ENCODE measurements around the gene KCNJ6. TPM values are rescaled to one million over a fixed set of nuclear protein-coding genes. Genes with fewer than 3 reads are reported as not detected.

KCNJ6 gene
- total and polyA plus RNA-seq, 2 experiments from 2014 or later: 0.07 to 0.46 TPM

DNA sequence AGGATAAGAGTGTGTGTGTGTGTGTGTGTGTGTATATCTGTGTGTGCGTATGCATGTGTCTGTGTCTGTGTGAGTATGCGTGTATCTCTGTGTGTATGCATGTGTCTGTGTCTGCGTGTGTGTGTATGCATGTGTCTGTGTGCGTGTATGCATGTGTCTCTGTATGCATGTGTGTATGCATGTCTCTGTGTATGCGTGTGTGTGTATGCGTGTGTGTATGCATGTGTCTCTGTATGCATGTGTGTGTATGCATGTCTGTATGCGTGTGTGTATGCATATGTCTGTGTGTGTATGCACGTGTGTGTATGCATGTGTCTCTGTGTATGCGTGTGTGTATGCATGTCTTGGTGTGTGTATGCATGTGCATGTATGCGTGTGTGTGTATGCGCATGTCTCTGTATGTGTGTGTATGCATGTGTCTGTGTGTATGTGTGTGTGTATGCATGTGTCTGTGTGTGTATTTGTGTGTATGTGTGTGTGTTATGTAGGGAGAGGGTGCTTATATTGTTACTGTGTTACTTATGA is 301.8 kb downstream of the KCNJ6 start:
- no peaks in the 10 kb centered on the region for H3K9me2 ChIP-seq (replicated peaks; ENCODE audit: insufficient read depth)
- H3K36me3 ChIP-seq (replicated peaks; ENCODE audit: insufficient read depth, low read depth): no peaks in the 10 kb centered on the region
- DNase-seq (ENCODE audit: low spot score): no peak
- 68% methylated on average over 11 of the region's 11 CpGs for WGBS (ENCODE audit: low lambda C conversion rate, missing lambda C conversion rate)
- no peaks in the 10 kb centered on the region for H3K27me3 ChIP-seq
- H3K79me2 ChIP-seq: no peaks in the 10 kb centered on the region
- H3K4me2 ChIP-seq: no peak overlapping the region
- no peak overlapping the region for H3K27ac ChIP-seq
- no peaks in the 10 kb centered on the region for H4K20me1 ChIP-seq (ENCODE audit: insufficient read depth, poor library complexity, severe bottlenecking)
- no peak for TF ChIP-seq EZH2 (IDR thresholded peaks at IDR 0.05; ENCODE audit: borderline replicate concordance)
- TF ChIP-seq, protein P1, sequence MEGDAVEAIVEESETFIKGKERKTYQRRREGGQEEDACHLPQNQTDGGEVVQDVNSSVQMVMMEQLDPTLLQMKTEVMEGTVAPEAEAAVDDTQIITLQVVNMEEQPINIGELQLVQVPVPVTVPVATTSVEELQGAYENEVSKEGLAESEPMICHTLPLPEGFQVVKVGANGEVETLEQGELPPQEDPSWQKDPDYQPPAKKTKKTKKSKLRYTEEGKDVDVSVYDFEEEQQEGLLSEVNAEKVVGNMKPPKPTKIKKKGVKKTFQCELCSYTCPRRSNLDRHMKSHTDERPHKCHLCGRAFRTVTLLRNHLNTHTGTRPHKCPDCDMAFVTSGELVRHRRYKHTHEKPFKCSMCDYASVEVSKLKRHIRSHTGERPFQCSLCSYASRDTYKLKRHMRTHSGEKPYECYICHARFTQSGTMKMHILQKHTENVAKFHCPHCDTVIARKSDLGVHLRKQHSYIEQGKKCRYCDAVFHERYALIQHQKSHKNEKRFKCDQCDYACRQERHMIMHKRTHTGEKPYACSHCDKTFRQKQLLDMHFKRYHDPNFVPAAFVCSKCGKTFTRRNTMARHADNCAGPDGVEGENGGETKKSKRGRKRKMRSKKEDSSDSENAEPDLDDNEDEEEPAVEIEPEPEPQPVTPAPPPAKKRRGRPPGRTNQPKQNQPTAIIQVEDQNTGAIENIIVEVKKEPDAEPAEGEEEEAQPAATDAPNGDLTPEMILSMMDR (IDR thresholded peaks at IDR 0.05; ENCODE audit: poor library complexity): no peak
- no peak for TF ChIP-seq EZH2phosphoT487 (IDR thresholded peaks at IDR 0.05; ENCODE audit: low read depth, severe bottlenecking, unreplicated experiment)
- no peak overlapping the region for H3K4me3 ChIP-seq
- H2AFZ ChIP-seq: no peak overlapping the region
- H3K9me3 ChIP-seq (ENCODE audit: low read depth): no peaks in the 10 kb centered on the region
- H3K4me1 ChIP-seq (ENCODE audit: insufficient read depth): no peaks in the 10 kb centered on the region

DNA sequence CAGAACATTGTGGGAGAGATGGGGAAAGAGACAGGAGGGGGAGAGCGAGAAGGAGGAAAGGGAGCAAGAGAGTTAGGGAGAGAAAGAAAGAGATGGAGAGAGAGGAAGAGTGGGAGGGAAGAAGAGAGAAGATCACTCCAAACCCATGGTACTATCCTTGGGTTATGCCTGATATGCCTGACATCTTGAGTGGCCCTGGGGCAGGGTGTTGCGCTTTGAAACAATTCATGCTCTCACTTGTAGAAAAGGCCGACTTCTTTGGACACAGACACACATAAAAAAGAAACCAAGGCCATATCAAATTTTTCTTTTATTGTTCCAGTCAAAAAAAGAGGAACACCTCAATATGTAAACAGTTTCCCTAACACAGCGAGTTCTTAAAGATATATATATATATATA is 309.2 kb downstream of the KCNJ6 start:
- no peak overlapping the region for H2AFZ ChIP-seq
- H4K20me1 ChIP-seq (ENCODE audit: insufficient read depth, poor library complexity, severe bottlenecking): no peaks in the 10 kb centered on the region
- no peaks in the 10 kb centered on the region for H3K36me3 ChIP-seq (replicated peaks; ENCODE audit: insufficient read depth, low read depth)
- no peaks in the 10 kb centered on the region for H3K9me3 ChIP-seq (ENCODE audit: low read depth)
- WGBS (ENCODE audit: low lambda C conversion rate, missing lambda C conversion rate): 98% methylated on average over 4 of the region's 4 CpGs
- no peaks in the 10 kb centered on the region for H3K79me2 ChIP-seq
- no peak for DNase-seq (ENCODE audit: low spot score)
- H3K27me3 ChIP-seq: no peaks in the 10 kb centered on the region
- TF ChIP-seq EZH2 (IDR thresholded peaks at IDR 0.05; ENCODE audit: borderline replicate concordance) (no peak), EZH2phosphoT487 (IDR thresholded peaks at IDR 0.05; ENCODE audit: low read depth, severe bottlenecking, unreplicated experiment) (no peak)
- TF ChIP-seq, protein P1 (IDR thresholded peaks at IDR 0.05; ENCODE audit: poor library complexity): no peak
- no peak overlapping the region for H3K4me3 ChIP-seq
- H3K4me1 ChIP-seq (ENCODE audit: insufficient read depth): no peaks in the 10 kb centered on the region
- no peak overlapping the region for H3K27ac ChIP-seq
- no peaks in the 10 kb centered on the region for H3K9me2 ChIP-seq (replicated peaks; ENCODE audit: insufficient read depth)
- H3K4me2 ChIP-seq: no peak overlapping the region

DNA sequence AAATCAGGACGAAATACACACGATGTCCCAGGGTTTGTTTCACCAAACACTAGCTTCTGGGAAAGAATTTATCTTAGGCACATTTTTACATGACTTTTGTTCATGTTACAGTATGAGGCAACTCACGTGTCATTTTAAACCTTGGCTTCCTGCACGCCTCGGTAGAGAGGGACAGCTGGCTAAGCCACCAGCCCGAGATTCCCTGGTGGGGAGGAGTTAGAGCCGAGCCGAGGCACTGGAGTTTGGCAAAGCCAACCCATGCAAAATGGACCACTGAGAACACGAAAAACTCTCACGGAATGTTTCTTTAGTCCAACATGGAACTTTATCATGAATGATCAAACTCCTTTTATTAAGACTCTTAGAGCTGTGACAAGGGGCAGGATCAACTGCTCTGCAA is 309.7 kb downstream of the KCNJ6 start:
- no peak overlapping the region for H3K27ac ChIP-seq
- DNase-seq (ENCODE audit: low spot score): no peak
- no peaks in the 10 kb centered on the region for H3K79me2 ChIP-seq
- no peak for TF ChIP-seq EZH2phosphoT487 (IDR thresholded peaks at IDR 0.05; ENCODE audit: low read depth, severe bottlenecking, unreplicated experiment)
- TF ChIP-seq, protein P1 (IDR thresholded peaks at IDR 0.05; ENCODE audit: poor library complexity): no peak
- no peak for TF ChIP-seq EZH2 (IDR thresholded peaks at IDR 0.05; ENCODE audit: borderline replicate concordance)
- H3K9me2 ChIP-seq (replicated peaks; ENCODE audit: insufficient read depth): no peaks in the 10 kb centered on the region
- H4K20me1 ChIP-seq (ENCODE audit: insufficient read depth, poor library complexity, severe bottlenecking): no peaks in the 10 kb centered on the region
- no peaks in the 10 kb centered on the region for H3K9me3 ChIP-seq (ENCODE audit: low read depth)
- H3K4me1 ChIP-seq (ENCODE audit: insufficient read depth): no peaks in the 10 kb centered on the region
- H3K27me3 ChIP-seq: no peaks in the 10 kb centered on the region
- no peaks in the 10 kb centered on the region for H3K36me3 ChIP-seq (replicated peaks; ENCODE audit: insufficient read depth, low read depth)
- no peak overlapping the region for H3K4me2 ChIP-seq
- H2AFZ ChIP-seq: no peak overlapping the region
- H3K4me3 ChIP-seq: no peak overlapping the region
- WGBS (ENCODE audit: low lambda C conversion rate, missing lambda C conversion rate): 88% methylated on average over 10 of the region's 10 CpGs

DNA sequence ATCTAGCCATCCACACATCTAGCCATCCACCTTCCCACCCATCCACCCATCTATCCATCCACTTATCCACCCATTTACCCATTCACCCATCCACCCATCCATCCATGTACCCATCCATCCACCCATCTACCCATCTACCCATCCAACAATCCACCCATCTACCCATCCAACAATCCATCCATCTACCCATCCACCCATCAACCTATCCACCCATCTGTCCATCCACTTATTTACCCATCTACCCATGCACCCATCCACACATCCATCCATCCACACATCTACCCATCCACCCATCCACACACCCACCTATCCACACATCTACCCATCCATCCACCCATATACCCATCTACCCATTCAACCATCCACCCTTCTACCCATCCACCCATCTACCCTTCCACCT is 311.3 kb downstream of the KCNJ6 start:
- H3K9me3 ChIP-seq (ENCODE audit: low read depth): no peaks in the 10 kb centered on the region
- H3K9me2 ChIP-seq (replicated peaks; ENCODE audit: insufficient read depth): no peaks in the 10 kb centered on the region
- H3K4me2 ChIP-seq: no peak overlapping the region
- H2AFZ ChIP-seq: no peak overlapping the region
- H4K20me1 ChIP-seq (ENCODE audit: insufficient read depth, poor library complexity, severe bottlenecking): no peaks in the 10 kb centered on the region
- no peaks in the 10 kb centered on the region for H3K36me3 ChIP-seq (replicated peaks; ENCODE audit: insufficient read depth, low read depth)
- H3K4me3 ChIP-seq: no peak overlapping the region
- no peak for DNase-seq (ENCODE audit: low spot score)
- no peak overlapping the region for H3K27ac ChIP-seq
- no peaks in the 10 kb centered on the region for H3K79me2 ChIP-seq
- TF ChIP-seq EZH2 (IDR thresholded peaks at IDR 0.05; ENCODE audit: borderline replicate concordance) (no peak), EZH2phosphoT487 (IDR thresholded peaks at IDR 0.05; ENCODE audit: low read depth, severe bottlenecking, unreplicated experiment) (no peak)
- TF ChIP-seq, protein P1 (IDR thresholded peaks at IDR 0.05; ENCODE audit: poor library complexity): no peak
- H3K27me3 ChIP-seq: no peaks in the 10 kb centered on the region
- no peaks in the 10 kb centered on the region for H3K4me1 ChIP-seq (ENCODE audit: insufficient read depth)

Measured in hepatocyte (in vitro differentiated cells).